DMS 273 treated with DMSO at 0.1 percent for 48 hours (cell line): ENCODE data around the gene ITPR1.
"Not testable (repeated sequence)": the region's sequence is repeated elsewhere in the genome, so short reads cannot be mapped to it uniquely, and the experiment has no call there.

Source experiments
- DNase-seq: peaks from one replicate; lab custom pipeline; 2025; lab: John Stamatoyannopoulos, UW

The ITPR1 gene

GRCh38 chr3:4493014-4493940 lies at the start of gene ITPR1:
Gene ITPR1 (plus strand): TSS chr3:4493348. CDS start chr3:4516492, 23,144 bp downstream.
- DNase-seq: peak; percentile 94

GRCh38 chr3:4447295-4447999 lies 45.7 kb upstream of the ITPR1 start:
- DNase-seq: no peak

GRCh38 chr3:4448187-4448586 lies 45.0 kb upstream of the ITPR1 start:
- no peak for DNase-seq

DNA sequence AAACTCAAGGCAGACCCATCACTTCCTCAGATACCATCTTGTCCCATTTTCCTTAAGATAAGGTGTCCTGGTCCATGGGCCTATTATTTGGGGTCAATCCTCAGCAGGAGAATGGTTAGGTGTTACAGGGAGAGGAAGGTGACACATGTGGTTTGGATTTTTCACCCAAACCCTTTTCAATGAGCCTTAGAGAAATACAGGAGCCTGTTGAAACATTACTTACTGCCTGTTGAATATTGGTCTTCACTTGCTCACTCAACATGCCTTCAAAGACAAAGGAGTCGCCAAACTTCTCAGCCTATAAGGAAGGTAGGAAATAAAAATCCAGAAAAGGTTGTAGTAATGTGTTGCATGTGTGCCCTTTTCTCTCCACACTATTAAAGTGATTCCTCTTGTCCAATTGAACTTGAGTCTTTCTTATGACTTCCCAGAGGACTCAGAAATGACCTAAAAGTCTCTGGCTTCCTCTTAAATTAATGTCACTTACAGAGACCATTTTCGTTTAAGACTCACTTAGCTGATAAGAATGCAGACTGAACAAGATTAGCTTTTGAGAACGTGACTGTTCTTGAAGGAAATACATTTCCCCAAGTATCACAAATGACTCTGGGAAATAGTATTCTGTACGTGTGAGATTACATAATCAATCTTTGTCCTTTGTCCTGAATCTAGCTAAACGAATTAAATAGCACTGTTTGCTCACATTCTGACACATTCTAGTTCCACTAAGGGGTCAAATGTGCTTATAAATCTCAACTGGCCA lies 43.9 kb upstream of the ITPR1 start:
- DNase-seq: no peak

DNA sequence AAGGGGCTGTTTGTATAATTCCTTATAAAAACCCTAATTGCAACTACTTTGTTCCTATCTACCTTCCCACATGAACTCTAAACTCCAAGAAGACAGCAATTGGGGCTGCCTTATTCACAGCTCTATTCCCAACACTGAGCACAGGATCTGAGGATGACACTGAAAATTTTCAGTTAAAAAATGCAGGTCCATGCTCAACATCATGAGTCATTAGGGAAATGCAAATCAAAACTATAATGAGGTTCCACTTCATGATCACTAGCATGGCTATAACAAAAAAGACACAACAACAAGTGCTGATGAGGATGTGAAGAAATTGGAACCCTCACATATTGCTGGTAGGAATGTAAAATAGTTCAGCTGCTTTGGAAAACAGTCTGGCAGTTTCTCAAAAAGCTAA lies 39.0 kb upstream of the ITPR1 start:
- no peak for DNase-seq

DNA sequence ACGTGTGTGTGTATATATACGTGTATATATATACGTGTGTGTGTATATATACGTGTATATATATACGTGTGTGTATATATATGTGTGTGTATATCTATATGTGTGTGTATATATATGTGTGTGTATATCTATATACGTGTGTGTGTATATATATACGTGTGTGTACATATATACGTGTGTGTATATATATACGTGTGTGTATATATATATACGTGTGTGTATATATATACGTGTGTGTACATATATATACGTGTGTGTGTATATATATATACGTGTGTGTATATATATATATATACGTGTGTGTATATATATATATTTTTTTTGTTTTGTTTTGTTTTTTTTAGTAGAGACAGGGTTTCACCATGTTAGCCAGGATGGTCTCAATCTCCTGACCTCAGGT lies 36.4 kb upstream of the ITPR1 start:
- not testable (repeated sequence) for DNase-seq

DNA sequence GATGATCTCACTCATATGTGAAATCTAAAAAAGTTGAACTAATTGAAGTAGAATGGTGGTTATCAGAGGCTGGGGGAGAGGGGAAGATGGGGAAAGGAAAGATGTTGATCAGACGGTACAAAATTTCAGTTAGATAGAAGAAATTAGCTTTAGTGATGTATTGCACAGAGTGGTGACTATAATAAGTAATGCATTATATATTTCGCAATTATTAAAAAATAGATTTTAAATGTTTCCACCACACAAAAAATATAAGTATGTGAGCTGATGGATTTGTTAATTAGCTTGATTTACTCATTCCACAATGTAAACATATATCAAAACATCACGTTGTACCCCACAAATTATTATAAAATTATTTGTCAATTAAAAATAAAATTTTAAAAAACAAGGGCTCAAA lies 34.2 kb upstream of the ITPR1 start:
- no peak for DNase-seq

DNA sequence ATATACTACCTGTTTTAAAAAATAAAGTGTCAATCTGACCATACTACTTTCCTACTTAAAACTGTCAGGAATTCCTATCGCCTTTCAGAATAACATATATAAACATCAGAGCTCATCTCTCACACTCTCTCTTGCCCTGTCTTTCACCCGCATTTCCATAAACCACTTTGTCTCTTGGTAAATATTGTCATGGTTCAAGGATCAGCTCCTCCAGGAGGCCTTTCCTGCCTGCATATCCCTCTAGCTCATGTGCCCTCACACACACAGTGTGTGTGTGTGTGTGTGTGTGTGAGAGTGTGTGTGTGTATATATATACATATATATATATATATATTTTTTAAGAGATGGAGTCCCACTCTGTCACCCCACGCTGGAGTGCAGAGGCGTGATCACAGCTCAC lies 32.8 kb upstream of the ITPR1 start:
- DNase-seq: no peak

GRCh38 chr3:4461468-4462090 lies 31.6 kb upstream of the ITPR1 start:
- no peak for DNase-seq

DNA sequence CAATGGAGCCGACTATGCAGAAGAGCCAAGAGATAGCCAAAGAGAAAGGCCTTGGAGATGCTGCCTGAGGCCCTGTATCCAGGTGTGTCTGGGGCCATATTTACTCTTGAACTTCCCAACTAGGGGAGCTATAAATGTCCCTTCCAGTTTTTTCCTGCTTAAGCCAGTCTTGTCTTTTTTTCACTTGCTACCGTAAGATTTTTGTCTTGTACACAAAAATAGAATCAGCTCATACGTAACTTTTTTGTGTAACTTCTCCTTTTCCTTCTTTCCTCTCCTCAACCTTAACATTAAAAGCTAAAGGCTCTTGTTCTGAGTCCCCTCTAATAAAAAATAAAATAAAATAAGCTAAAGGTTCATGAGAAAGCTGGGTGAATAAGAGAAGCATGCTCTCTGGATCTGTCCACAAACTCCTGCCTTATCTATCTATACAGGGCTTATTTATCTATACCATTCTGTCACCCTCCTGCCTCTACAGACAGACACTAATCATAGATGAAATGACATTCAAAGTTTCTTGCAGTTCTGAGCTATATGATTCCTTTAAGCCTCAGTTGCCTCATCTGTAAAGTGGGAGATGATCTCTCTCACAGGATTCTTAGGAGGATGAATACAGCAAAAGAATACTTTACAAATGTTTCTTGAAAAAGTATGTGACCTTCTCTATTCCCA lies 30.6 kb upstream of the ITPR1 start:
- DNase-seq: no peak

GRCh38 chr3:4464576-4464975 lies 28.6 kb upstream of the ITPR1 start:
- DNase-seq: no peak

GRCh38 chr3:4466741-4467521 lies 26.2 kb upstream of the ITPR1 start, which contains the start of gene SUMF1:
Gene SUMF1 (minus strand): TSS chr3:4467269. CDS start chr3:4467245, 24 bp downstream.
- peak; percentile 35 for DNase-seq

GRCh38 chr3:4467522-4467867 lies 25.7 kb upstream of the ITPR1 start:
- no peak for DNase-seq

DNA sequence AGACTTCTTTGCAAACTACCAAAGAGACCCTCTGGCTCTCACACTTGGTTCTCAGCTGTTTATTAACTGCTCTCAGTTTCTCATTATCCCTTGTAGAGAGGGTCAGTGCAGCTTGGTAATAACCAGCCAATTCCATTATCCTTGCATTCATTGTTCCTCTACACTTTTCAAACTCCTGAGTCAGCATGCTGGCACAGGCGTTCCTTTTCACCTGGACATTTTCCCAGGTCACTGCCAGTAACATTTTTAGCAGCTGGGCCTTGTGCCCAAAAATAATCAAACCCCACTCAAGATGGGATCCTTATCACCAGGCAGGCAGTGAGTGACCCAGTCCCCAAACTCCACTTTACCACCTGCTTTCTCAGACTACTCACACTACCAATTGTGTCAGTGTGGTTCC lies 21.2 kb upstream of the ITPR1 start:
- DNase-seq: no peak

DNA sequence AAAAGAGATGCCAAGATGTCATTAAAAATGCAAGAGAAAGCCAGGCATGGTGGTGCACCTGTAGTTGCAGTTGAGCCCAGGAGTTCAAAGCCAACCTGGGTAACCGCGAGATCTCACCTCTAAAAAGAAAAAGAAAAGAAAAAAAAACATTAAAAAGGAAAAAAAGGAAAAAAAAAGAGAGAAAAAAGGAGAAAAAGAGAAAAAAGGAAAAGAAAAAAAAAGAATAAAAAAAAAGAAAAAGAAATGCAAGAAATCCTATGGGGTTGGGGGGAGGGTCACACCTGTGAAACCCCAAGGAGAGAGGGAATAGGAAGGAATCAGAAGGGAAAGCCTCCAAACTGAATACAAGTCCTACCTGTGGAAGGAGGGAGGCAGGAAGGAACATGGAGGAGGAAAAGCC lies 20.8 kb upstream of the ITPR1 start:
- DNase-seq: no peak

- no peak for DNase-seq
These were observed 20.4 kb upstream of the ITPR1 start for GRCh38 chr3:4472766-4473165.

- no peak for DNase-seq
These were observed 18.3 kb upstream of the ITPR1 start for GRCh38 chr3:4474683-4475490.

DNA sequence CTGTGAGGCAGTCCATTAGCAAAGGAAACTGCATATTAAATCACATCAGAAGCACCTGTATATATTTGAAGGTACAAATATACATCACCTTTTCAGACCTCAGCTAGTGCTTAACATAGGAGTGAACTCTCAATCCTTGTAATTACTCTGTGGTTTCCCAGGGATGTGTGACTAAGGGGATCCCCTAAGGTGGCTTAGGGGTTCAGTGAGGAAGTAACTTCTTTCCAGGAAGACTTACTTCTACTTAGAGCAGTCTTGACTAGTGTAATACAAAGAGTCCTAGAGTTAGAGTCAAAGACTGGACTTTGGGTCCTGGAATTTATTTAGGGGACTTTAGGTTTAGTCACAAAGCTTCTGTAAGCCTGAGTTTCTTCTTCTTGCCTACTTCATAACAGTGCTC lies 17.3 kb upstream of the ITPR1 start:
- no peak for DNase-seq

DNA sequence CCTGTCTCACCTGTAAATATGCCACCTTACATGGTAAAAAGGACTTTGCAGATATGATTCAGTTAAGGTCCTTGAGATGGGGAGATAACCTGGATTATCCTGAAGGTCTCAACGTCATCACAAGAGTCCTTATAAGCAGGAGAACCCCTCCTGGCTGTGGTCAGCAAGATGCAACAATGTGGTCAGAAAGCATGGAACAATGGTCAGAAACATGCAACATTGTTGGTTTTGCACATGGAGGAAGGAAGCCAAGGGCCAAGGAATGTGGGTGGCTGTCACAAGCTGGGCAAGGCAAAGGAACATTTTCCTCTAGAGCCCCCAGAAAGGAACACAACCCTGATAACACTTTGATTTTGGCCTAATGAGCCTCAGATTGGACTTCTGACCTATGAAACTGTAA lies 16.7 kb upstream of the ITPR1 start:
- no peak for DNase-seq

GRCh38 chr3:4478261-4478660 lies 14.9 kb upstream of the ITPR1 start:
- DNase-seq: no peak
